DMS 273 (cell line): ENCODE results near the gene SLC22A9.
"Not testable (repeated sequence)": the region's sequence is repeated elsewhere in the genome, so short reads cannot be mapped to it uniquely, and the experiment has no call there.

Experiments
- DNase-seq: peaks from one replicate; lab custom pipeline; 2025; ENCODE audit not compliant: unreplicated experiment; lab: John Stamatoyannopoulos, UW

Gene SLC22A9

DNA sequence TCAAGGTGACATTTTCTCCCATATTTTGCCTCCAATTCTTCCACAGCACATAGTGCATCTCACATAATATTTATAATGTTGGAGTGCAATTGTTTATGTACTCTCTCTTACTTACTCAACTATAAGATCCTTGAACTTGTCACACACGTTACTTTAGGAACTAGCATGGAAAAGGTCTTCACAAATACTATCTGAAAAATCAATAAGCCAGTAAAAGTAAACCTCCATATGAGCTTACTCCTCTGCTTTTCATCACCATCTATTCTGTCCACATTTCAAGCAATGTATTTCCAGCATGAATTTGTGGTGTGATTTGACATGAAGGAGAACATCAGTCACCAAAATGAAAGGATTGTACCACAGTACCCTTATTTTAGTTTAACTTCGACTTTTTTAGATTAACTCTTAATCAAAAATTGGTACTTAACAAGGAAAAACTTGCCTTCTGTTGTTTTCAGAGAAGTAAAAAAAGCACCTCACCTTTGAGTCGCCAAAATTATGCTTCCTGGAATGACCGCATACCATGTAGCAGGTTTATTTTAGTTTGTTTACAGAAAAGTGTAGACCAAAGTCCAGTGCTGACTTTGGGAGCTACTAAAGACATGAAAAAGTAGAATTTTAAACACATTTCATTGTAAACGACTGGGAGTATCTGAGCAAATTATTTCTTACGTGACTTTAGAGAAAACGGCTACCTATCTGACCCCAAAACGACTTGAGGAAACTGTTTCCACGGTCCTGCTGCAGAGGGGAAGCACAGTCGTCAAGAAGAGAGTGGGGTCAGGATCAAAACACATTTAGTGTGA is at the start of gene SLC22A9:
Gene SLC22A9, plus strand, starts transcription at position 621 of the 806 bp plus-strand sequence. CDS start 272 bp downstream, outside the sequence.
- DNase-seq, result no peak

DNA sequence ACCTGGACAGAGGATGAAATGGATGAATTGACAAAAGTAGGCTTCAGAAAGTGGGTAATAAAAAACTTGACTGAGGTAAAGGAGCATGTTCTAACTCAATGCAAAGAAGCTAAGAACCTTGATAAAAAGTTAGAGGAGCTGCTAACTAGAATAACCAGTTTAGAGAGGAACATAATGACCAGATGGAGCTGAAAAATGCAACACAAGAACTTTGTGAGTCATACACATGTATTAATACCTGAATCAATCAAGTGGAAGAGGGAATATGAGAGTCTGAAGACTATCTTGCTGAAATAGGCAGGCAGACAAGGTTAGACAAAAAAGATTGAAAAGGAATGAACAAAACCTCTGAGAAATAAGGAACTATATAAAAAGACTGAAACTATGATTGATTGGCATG is 47.9 kb upstream of the SLC22A9 start:
- no peak for DNase-seq

DNA sequence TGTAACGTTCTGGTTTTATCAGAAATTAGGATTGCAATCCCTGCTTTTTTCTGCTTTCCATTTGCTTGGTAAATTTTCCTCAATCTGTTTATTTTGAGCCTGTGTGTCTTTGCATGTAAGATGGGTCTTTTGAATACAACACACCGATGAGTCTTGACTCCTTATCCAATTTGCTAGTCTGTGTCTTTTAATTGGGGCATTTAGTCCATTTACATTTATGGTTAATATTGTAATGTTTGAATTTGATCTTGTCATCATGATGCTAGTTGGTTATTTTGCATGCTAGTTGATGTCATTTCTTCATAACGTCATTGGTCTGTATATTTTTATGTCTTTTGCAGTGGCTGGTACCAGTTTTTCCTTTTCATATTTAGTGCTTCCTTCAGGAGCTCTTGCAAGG is 34.5 kb upstream of the SLC22A9 start:
- not testable (repeated sequence) for DNase-seq

DNA sequence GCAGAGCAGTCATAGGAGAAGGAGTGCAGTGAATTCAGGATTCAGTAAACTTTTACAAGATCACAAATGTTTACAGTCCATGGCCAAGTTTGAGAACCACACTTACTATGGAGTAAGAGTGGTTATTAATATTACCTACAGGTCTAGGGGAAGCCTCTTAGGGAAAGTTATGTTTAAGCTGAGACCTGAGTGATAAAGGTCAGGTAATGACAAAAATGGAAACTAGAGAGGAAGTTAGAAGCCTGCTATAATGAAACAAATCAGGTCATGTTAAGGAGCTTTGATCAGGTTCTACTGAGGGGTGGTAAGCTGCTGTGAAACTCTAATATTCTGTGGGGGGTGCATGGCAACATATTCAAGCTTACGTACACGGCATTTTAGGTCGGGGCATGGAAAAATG is 32.5 kb upstream of the SLC22A9 start:
- DNase-seq, result no peak

DNA sequence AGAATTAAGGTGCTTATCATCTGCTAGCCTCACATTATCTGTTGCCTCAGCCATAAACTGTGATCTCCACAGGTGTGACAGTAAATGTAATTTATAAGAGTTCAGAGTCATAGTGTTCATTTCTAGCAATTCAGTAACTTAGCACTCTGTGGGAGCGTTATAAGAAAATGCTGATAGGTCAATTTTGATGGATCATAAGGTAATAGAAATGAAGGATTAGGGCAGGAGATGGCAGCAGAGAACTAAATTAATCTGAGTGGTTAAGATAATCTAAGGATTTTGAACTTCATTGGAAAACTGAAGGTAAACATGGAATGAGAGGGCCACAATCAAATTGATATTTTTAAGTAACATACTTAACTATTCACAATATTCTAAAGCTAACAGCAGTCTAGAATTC is 26.5 kb upstream of the SLC22A9 start:
- no peak for DNase-seq

DNA sequence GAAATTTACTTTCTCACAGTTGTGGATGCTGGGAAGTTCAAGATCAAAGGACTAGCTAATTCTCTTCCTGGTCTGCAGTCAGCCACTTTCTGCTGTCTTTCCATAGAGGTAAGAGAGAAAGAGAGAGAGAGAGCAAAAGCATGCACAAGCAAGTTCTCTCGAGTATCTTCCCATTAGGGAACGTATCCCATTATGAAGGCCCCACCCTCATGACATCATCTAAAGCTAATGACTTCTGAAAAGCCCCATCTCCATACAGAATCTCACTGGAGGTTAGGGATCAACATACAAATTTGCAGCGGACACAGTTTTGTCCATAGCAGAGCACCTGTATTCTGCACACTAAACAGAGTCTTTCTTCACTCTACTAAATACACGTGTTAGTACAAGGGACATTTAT is 17.4 kb upstream of the SLC22A9 start:
- DNase-seq, result no peak

DNA sequence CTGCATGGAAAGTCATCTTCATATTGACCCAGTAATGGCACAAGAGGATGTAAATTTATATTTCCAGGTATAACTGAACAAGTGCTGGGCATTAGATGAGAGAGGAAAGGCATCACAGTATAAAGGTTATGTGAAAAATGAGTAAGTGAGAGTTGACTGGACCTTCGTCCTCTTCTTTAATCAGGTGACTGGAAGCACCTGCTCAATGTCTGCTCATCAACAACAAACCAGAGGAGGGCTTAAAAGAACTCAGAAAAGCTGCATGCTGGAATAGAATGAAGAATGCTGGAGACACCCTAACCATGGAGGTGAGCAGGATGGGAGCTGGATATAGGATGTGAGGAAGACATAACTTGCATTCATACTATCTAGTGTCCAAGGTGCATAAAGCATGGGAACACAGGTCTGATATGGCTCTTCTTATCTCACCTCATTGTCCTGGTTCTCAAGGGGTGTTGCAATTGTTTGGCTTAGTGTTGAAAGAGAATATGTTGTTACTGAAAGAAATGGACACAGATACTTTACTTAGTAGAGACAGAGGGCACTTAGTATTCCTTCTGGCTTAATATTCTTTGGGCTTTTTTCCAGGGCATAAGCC is 7.3 kb upstream of the SLC22A9 start:
- no peak for DNase-seq

DNA sequence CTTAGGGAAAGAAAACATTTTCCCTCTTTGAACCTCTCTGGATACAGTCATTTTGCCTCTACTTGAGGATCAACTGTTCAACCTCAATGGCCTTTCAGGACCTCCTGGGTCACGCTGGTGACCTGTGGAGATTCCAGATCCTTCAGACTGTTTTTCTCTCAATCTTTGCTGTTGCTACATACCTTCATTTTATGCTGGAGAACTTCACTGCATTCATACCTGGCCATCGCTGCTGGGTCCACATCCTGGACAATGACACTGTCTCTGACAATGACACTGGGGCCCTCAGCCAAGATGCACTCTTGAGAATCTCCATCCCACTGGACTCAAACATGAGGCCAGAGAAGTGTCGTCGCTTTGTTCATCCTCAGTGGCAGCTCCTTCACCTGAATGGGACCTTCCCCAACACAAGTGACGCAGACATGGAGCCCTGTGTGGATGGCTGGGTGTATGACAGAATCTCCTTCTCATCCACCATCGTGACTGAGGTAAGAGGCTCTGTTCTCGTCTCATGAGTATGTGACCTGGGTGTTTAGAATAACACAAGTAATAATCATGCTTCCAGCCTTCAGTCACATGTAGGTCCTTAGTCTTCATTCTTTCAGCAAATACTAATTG is 495 bp downstream of the SLC22A9 start:
- no peak for DNase-seq

DNA sequence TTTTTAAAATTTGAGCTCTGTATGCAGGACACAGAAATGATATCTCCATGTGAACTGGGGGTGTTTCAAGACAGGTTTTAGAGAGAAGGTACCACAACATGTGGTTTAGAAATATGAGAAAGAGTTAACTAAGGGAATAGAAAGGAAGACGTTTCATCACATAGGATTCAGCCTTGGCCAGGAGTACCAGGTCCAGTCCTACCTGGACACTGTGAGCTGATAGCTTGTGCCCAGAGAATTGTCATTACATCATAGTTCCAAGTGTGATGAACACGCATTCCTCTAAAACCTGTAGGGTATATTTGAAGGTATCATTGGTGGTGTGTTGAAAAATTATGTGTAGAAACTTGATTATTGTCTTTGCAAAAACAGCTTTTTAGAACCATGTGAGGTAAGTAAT is 1.8 kb downstream of the SLC22A9 start:
- no peak for DNase-seq

DNA sequence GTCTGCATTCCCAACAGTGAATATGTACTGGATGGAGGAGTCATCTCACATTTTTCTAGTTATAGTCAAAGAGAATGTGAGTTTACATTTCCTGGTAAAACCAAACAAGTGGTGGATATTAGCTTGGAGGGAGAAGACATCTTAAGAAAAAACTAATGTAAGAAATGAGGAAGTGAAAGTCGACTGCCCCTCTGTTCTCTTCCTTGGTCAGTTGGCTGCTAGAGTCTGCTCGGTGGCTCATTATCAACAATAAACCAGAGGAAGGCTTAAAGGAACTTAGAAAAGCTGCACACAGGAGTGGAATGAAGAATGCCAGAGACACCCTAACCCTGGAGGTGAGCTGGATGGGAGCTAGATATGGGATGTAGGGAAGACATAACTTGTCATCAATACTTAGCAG is 5.8 kb downstream of the SLC22A9 start:
- no peak for DNase-seq

DNA sequence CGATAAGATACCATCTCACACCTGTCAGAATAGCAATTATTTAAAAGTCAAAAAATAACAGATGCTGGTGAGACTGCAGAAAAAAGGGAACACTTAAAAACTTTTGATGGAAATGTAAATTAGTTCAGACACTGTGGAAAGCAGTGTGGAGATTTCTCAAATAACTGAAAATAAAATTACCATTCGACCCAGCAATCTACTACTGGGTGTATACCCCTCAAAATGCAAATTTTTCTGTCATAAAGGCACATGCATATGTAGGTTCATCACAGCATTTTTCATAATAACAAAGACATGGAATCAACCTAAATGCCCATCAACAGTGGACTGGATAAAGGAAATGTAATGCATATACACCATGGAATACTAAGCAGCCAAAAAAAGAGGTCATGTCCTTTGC is 10.5 kb downstream of the SLC22A9 start:
- no peak for DNase-seq

DNA sequence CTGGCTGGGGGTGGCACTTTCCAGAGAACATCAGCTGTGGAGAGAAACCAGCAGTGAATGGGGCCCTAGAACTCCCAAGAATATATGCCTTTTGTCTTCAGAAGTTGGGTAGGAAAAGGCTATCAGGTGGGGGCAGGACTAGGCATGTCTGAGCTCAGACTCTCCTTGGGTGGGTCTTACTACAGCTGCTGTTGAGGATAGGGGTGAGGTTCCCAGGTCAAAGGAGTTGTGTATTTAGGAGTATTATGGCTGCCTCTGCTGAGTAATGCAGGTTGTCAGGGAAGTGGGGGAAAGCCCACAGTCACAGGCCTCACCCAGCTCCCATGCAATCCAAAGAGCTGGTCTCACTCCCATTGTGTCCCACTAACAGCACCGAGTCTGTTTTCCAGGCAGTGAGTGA is 26.1 kb downstream of the SLC22A9 start:
- no peak for DNase-seq

DNA sequence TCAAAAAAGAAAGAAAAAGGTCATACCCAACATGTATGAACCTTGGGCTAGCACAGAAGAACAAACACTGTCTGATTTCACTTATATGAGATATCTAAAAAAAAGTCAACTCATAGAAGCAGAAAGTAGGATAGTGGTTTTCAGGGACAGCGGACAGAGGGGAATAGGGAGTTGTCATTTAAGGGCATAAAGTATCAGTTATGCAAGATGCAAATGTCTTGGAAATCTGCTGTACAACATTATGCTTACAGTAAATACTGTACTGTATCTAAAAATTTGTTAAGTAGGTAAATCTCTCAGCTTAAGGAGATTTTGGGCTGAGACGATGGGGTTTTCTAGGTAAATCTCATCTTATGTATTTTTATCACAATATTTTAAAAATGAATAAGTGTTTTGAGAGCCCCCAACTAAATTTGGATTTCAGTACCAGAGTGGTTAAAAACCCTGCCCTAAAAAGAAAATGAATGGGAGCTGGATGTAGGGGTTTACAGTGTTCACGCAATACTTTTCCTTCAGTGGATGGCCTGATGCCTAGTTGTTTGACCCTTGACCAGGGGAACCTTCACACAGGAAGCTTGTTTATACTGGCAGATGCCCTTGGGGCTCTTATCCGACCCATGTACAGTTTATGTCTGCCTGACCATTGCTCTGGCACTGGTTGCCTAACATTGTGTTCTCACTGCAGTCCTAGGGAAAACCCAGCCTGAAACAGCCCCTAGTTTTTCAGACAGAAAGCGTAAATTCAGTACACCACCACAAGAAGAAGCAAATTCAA is 34.8 kb downstream of the SLC22A9 start:
- DNase-seq, result no peak

DNA sequence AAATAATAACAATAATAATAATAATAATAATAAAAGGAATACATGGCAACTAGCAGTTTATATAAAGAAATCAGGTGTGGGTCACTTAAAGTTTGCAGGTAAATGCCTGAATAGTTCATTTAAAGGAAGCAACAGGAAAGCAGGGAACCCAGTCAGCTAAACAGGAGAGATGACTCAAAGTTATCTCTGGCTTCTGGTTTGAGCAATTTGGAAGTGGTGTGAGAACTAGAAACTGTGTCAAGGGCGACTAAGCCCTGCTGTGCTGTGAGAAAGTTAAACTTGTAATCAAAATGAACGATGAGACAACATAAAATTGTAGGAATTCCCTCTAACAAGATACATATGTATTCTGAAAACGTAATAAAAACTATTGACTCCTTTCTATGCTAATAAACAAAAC is 35.5 kb downstream of the SLC22A9 start:
- no peak for DNase-seq

DNA sequence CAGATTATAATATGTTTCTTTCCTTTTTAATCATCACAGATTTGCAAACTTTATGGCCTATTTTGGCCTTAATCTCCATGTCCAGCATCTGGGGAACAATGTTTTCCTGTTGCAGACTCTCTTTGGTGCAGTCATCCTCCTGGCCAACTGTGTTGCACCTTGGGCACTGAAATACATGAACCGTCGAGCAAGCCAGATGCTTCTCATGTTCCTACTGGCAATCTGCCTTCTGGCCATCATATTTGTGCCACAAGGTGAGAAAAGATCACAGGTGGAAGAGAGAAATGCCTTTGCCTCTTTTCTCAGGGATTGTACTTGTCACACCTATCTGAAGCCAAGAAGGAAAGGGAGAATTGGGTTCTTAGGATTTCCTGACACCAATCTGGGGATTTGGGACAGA is 36.9 kb downstream of the SLC22A9 start:
- no peak for DNase-seq

DNA sequence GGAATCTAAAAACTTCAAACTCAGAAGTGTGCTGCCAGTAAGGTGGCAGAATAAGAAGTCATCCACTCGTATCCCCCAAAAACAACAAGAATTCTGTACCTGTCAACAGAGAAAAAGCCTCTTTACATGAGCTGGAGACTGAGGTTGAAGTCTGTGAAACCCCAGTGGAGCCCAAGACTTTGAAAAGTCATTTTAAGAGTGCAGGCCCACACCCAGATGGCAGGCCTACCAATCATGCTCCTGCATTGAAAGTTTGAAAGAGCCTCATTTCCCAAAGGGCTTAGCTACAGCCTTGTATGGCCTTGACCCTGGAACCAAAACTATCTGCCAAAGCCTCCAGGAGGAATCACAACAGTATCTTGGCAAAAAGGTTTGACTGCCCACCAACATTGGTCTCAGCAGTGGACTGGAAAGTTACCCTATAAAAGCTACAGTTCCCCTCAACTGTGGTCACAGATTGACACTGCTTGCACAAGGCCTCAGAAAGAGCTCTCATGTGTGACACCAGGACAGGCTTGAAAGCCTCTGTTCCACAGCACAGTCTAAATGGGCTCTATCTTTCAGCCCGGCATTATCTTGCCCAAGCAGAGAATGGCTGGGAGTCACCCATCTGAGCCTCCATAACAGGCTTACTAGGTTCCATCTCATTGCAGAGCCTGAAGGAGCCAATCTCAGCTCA is 47.7 kb downstream of the SLC22A9 start:
- no peak for DNase-seq

DNA sequence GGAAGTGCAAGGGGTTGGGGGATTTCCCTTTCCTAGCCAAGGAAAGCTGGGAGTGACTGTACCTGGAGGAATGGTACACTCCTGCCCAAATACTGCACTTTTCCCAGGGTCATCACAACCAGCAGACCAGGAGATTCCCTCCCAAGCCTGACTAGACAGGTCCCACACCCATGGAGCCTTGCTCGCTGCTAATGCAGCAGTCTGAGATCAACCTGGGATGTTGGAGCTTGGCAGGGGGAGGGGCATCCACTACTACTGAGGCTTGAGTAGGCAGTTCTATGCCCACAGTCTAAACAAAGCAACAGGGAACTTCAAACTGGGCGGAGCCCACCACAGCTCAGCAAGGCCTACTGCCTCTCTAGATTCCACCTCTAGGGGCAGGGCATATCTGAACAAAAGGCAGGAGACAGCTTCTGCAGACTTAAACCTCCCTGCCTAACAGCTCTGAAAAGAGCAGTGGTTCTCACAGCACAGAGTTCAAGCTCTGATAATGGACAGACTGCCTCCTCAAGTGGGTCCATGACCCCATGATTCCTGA is 58.5 kb downstream of the SLC22A9 start:
- no peak for DNase-seq

DNA sequence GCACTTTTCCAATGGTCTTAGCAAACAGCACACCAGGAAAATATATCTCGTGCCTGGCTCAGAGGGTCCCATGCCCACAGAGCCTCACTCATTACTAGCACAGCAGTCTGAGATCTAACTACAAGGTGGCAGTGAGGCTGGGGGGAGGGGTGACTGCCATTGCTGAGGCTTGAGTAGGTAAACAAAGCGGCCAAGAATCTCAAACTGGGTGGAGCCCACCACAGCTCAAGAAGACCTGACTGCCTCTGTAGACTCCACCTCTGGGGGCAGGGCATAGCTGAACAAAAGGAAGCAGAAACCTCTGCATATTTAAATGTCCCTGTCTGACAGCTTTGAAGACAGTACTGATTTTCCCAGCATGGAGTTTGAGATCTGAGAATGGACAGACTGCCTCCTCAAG is 61.1 kb downstream of the SLC22A9 start:
- not testable (repeated sequence) for DNase-seq

DNA sequence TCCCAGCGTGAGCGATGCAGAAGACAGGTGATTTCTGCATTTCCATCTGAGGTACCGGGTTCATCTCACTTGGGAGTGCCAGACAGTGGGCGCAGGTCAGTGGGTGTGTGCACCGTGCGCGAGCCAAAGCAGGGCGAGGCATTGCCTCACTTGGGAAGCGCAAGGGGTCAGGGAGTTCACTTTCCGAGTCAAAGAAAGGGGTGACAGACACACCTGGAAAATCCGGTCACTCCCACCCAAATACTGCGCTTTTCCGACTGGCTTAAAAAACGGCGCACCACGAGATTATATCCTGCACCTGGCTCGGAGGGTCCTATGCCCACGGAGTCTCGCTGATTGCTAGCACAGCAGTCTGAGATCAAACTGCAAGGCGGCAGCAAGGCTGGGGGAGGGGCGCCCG is 65.8 kb downstream of the SLC22A9 start:
- not testable (repeated sequence) for DNase-seq

DNA sequence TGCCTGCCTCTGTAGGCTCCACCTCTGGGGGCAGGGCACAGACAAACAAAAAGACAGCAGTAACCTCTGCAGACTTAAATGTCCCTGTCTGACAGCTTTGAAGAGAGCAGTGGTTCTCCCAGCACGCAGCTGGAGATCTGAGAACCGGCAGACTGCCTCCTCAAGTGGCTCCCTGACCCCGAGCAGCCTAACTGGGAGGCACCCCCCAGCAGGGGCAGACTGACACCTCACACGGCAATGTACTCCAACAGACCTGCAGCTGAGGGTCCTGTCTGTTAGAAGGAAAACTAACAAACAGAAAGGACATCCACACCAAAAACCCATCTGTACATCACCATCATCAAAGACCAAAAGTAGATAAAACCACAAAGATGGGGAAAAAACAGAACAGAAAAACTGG is 66.2 kb downstream of the SLC22A9 start:
- not testable (repeated sequence) for DNase-seq

DNA sequence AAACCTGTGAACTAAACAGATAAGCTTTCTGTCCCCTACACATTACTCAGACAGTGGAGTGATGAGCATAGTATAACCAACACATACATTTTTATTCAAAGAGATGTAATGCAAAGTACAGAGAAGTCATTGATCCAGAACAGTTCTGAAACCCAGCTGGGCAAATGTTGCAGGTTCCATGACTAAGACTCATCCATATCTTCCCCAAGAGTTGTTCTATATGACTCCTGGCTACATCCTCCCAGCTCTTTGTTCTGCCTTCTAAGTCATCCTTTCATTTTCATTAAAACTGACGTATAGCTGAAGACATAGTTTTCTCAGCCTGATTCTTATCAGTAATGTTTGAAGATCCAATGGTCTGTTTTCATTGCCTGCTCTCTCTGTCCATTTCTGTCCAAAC is 74.1 kb downstream of the SLC22A9 start:
- no peak for DNase-seq
